A673 (cell line): ENCODE measurements around the gene KRTAP5-3. TPM values are rescaled to one million over a fixed set of nuclear protein-coding genes. Genes with fewer than 3 reads are reported as not detected.
"Not testable (repeated sequence)": the region's sequence is repeated elsewhere in the genome, so short reads cannot be mapped to it uniquely, and the experiment has no call there.

ENCODE experiments used
- BruUV-seq: library from RNA; stranded (reverse); fragments of 400-500 nt; replicated peaks from 2 replicates; lab custom pipeline; 2021; lab: Mats Ljungman, UMichigan
- CTCF ChIA-PET: fragments of 300-600 bp; sonication (Branson Sonifier 250); formaldehyde crosslinking; loops from one replicate; lab custom pipeline; 2022; ENCODE audit warnings: antibody characterized with exemption; lab: Charles Lee
- POLR2A ChIA-PET: fragments of 300-600 bp; sonication (Branson Sonifier 250); formaldehyde crosslinking; loops from one replicate; lab custom pipeline; 2022; ENCODE audit warnings: antibody characterized with exemption; ENCODE audit not compliant: low non-redundant PET; lab: Charles Lee
- DNase-seq: peaks from one replicate; pipeline ENCODE4 v3.0.0-alpha.2; 2015; ENCODE audit warnings: low spot score
- H3K27ac ChIP-seq: fragments of 200-600 bp; sonication (generic); 2 replicates; pipeline ENCODE4 v1.5.1; 2016; ENCODE audit warnings: mixed run types, low read depth, mild to moderate bottlenecking, mixed read lengths, antibody characterized with exemption, low read length; ENCODE audit not compliant: poor library complexity, severe bottlenecking
- H3K27me3 ChIP-seq: fragments of 200-600 bp; sonication (generic); replicated peaks from 2 replicates; pipeline ENCODE4 v1.6.1; 2017; ENCODE audit warnings: mixed run types, low read depth, mild to moderate bottlenecking, mixed read lengths, antibody characterized with exemption, low read length; ENCODE audit not compliant: insufficient read depth, poor library complexity
- H3K36me3 ChIP-seq: fragments of 200-600 bp; sonication (generic); 2 replicates; pipeline ENCODE4 v1.6.1; 2016; ENCODE audit warnings: mixed run types, mild to moderate bottlenecking, mixed read lengths, antibody characterized with exemption, low read length; ENCODE audit not compliant: insufficient read depth, poor library complexity, severe bottlenecking
- H3K4me1 ChIP-seq: fragments of 200-600 bp; sonication (generic); 2 replicates; pipeline ENCODE4 v1.6.1; 2017; ENCODE audit warnings: mixed run types, mild to moderate bottlenecking, mixed read lengths, antibody characterized with exemption, low read length; ENCODE audit not compliant: insufficient read depth, poor library complexity, severe bottlenecking
- H3K4me3 ChIP-seq: fragments of 200-600 bp; sonication (generic); 2 replicates; pipeline ENCODE4 v1.5.1; 2016; ENCODE audit warnings: low read depth, mixed run types, mild to moderate bottlenecking, mixed read lengths, low read length; ENCODE audit not compliant: poor library complexity, severe bottlenecking
- H3K9me3 ChIP-seq: fragments of 200-600 bp; sonication (generic); 2 replicates; pipeline ENCODE4 v1.6.1; 2016; ENCODE audit warnings: mixed run types, low read depth, mild to moderate bottlenecking, mixed read lengths, antibody characterized with exemption, low read length; ENCODE audit not compliant: poor library complexity, severe bottlenecking
- CTCF ChIP-seq: fragments of 300-800, 200-600 bp; sonication (generic); conservative IDR thresholded peaks from 2 replicates; pipeline ENCODE4 v1.5.1; 2017; ENCODE audit warnings: low read depth, mild to moderate bottlenecking, antibody characterized with exemption, low read length, moderate library complexity, mixed read lengths
- EZH2 ChIP-seq: fragments of 200-600 bp; sonication (generic); IDR thresholded peaks from 2 replicates; pipeline ENCODE4 v1.6.1; 2017; ENCODE audit warnings: borderline replicate concordance, low read depth, mild to moderate bottlenecking, mixed read lengths, antibody characterized with exemption, low read length; ENCODE audit not compliant: poor library complexity, severe bottlenecking
- intact Hi-C: fragments of 100-400 bp; cut with micrococcal nuclease; formaldehyde crosslinking; loops from one replicate; pipeline ENCODE4 v1.10.0; 2022; ENCODE audit not compliant: unreplicated experiment
- total RNA-seq: library from RNA; stranded (reverse); gene quantifications from 2 replicates; pipeline ENCODE4 v1.2.3, GENCODE V29; 2021

The KRTAP5-3 gene
- total RNA-seq, 1 experiment from 2014 or later = not detected

GRCh38 chr11:1589996-1590395 is 18.3 kb downstream of the KRTAP5-3 start:
- ChIA-PET POLR2A (no interaction called here), CTCF (no interaction called here)
- DNase-seq = no peak

DNA sequence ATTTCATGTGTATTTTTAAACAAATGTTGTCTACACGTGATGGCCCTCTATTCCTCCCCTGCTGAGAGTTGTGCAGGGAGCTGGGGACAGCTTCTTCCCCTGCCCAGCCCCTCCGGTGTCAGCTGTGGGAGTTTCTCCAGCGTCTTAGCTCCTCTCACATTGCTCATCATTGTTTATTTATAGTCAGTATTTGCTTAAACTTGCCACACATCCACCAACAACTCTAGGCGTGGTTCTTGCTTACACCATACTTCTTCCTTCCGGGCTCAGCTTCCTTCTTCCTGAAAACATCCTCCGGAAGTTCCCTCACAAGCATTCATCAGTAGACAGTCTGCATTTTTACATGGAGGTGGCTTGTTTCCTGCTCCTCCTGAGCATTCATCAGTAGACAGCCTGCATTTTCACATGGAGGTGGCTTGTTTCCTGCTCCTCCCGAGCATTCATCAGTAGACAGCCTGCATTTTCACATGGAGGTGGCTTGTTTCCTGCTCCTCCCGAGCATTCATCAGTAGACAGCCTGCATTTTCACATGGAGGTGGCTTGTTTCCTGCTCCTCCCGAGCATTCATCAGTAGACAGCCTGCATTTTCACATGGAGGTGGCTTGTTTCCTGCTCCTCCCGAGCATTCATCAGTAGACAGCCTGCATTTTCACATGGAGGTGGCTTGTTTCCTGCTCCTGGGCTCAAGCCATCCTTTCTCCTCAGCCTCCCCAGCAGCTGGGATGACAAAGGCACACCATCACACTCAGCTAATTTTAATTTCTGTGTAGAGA is 18.9 kb downstream of the KRTAP5-3 start:
- intact Hi-C loops, H3K27me3 ChIP-seq, POLR2A ChIA-PET: not testable (repeated sequence)

More at GRCh38 chr11:1589996-1590395, 18.3 kb downstream of the KRTAP5-3 start:
- no peak overlapping the region for H3K27ac ChIP-seq
- no peak overlapping the region for H3K4me3 ChIP-seq
- H3K4me1 ChIP-seq = no peaks in the 10 kb centered on the region
- no peaks in the 10 kb centered on the region for H3K9me3 ChIP-seq
- H3K36me3 ChIP-seq = no peaks in the 10 kb centered on the region
- TF ChIP-seq CTCF (no peak), EZH2 (no peak)
- no peaks in the 10 kb centered on the region for H3K27me3 ChIP-seq
- no TSS peak for BruUV-seq
- intact Hi-C loops = no loop called here

DNA sequence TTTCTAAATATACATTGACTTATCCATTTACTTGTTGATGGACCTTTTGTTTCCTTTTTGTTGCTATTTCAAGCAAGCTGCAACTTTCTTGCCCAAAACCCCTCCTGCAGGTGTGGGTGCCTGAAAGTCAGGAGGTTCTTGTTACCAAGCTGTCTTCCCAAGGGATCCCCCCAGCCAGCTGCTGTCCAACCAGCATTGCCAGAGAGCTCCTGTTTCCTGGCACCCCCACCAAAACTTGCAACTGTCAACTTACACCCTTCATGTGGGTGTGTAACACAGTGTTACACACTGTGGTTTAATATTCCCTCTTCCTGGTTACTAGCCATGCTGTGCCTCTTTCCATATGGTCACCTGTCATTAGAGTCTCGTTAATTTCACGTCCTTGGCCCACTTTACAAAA is 21.6 kb downstream of the KRTAP5-3 start:
- no peaks in the 10 kb centered on the region for H3K9me3 ChIP-seq
- ChIA-PET CTCF (no interaction called here), POLR2A (no interaction called here)
- H3K27ac ChIP-seq = no peak overlapping the region
- no peak overlapping the region for H3K4me3 ChIP-seq
- H3K27me3 ChIP-seq = no peaks in the 10 kb centered on the region
- BruUV-seq = no TSS peak
- intact Hi-C loops = no loop called here
- no peak for TF ChIP-seq CTCF
- TF ChIP-seq EZH2 = no peak
- DNase-seq = no peak
- no peaks in the 10 kb centered on the region for H3K36me3 ChIP-seq
- no peaks in the 10 kb centered on the region for H3K4me1 ChIP-seq

More for the DNA sequence above, 18.9 kb downstream of the KRTAP5-3 start:
- H3K9me3 ChIP-seq, H3K4me1 ChIP-seq, H3K36me3 ChIP-seq, BruUV-seq, H3K27ac ChIP-seq, DNase-seq, H3K4me3 ChIP-seq, CTCF ChIA-PET: not testable (repeated sequence)

GRCh38 chr11:1584661-1585370 is 23.4 kb downstream of the KRTAP5-3 start, which contains the start of gene KRTAP5-1:
KRTAP5-1 (minus strand) TSS chr11:1585283; CDS start chr11:1585249, 34 bp downstream.
- H3K36me3 ChIP-seq, H3K27ac ChIP-seq, DNase-seq, BruUV-seq, H3K4me1 ChIP-seq, H3K4me3 ChIP-seq, H3K27me3 ChIP-seq, intact Hi-C loops, POLR2A ChIA-PET, H3K9me3 ChIP-seq: not testable (repeated sequence)
- CTCF ChIA-PET = interaction anchor here (0.9 kb wide), 1 partner anchor 10 kb away, joined by 4 read pairs; no protein-coding TSS in a partner anchor

- H3K9me3 ChIP-seq, H3K36me3 ChIP-seq, BruUV-seq, CTCF ChIA-PET, H3K27ac ChIP-seq, DNase-seq, intact Hi-C loops, H3K27me3 ChIP-seq, POLR2A ChIA-PET, H3K4me3 ChIP-seq, H3K4me1 ChIP-seq: not testable (repeated sequence)
Observed at GRCh38 chr11:1582909-1583308, 25.4 kb downstream of the KRTAP5-3 start.
